ENCODE results near the gene CHURC1.
"Not testable (repeated sequence)": the region's sequence is repeated elsewhere in the genome, so short reads cannot be mapped to it uniquely, and the experiment has no call there.

The CHURC1 gene

GRCh38 chr14:64912261-64912660, 2.0 kb upstream of the CHURC1 start:
- DNase-seq: no peak

- DNase-seq: not testable (repeated sequence)
Measured at GRCh38 chr14:64913477-64913876, 778 bp upstream of the CHURC1 start.

GRCh38 chr14:64915029-64915424, 772 bp downstream of the CHURC1 start:
- DNase-seq: no peak

- DNase-seq: no peak
Measured at GRCh38 chr14:64915797-64916196, 1.5 kb downstream of the CHURC1 start.

GRCh38 chr14:64918216-64918615, 4.0 kb downstream of the CHURC1 start:
- no peak for DNase-seq

- no peak for DNase-seq
Measured at GRCh38 chr14:64919215-64919614, 5.0 kb downstream of the CHURC1 start.

- no peak for DNase-seq
Measured at GRCh38 chr14:64919618-64920017, 5.4 kb downstream of the CHURC1 start.

- DNase-seq: no peak
Measured at GRCh38 chr14:64920465-64920864, 6.2 kb downstream of the CHURC1 start.

GRCh38 chr14:64923015-64923414, 8.8 kb downstream of the CHURC1 start:
- DNase-seq: no peak

- no peak for DNase-seq
Measured at GRCh38 chr14:64926398-64926995, 12.2 kb downstream of the CHURC1 start.

- no peak for DNase-seq
Measured at GRCh38 chr14:64927031-64927430, 12.8 kb downstream of the CHURC1 start.

GRCh38 chr14:64928239-64929013, 14.2 kb downstream of the CHURC1 start:
- no peak for DNase-seq

GRCh38 chr14:64929014-64929359, 14.7 kb downstream of the CHURC1 start:
- no peak for DNase-seq

- no peak for DNase-seq
Measured at GRCh38 chr14:64930085-64930843, 16.0 kb downstream of the CHURC1 start.

- no peak for DNase-seq
Measured at GRCh38 chr14:64931123-64931522, 16.9 kb downstream of the CHURC1 start.

- DNase-seq: no peak
Measured at GRCh38 chr14:64932231-64932630, 18.0 kb downstream of the CHURC1 start.

GRCh38 chr14:64934338-64934929, 20.2 kb downstream of the CHURC1 start:
- no peak for DNase-seq

- no peak for DNase-seq
Measured at GRCh38 chr14:64935508-64935907, 21.3 kb downstream of the CHURC1 start.

GRCh38 chr14:64937171-64937820, 23.0 kb downstream of the CHURC1 start:
- no peak for DNase-seq

GRCh38 chr14:64937821-64938193, 23.6 kb downstream of the CHURC1 start:
- no peak for DNase-seq

- no peak for DNase-seq
Measured at GRCh38 chr14:64938972-64939816, 24.9 kb downstream of the CHURC1 start.

GRCh38 chr14:64939817-64940190, 25.5 kb downstream of the CHURC1 start:
- DNase-seq: no peak

Data from activated CD4-positive, alpha-beta T cell treated with anti-CD3 and anti-CD28 coated beads, Interleukin-2, amount 50 U/mL, for 4 hours (primary cell).